SK-N-MC (cell line): Measurements from ENCODE around the gene QTRT2.

Source experiments
- DNase-seq: peaks from one replicate; pipeline ENCODE4 v3.0.0-alpha.2; 2011; ENCODE audit warnings: low read depth, low spot score
- H3K27ac ChIP-seq: fragments of 200-600 bp; sonication (generic); 2 replicates; pipeline ENCODE4 v1.5.1; 2016; ENCODE audit warnings: mixed run types
- H3K36me3 ChIP-seq: fragments of 200-600 bp; sonication (generic); 2 replicates; pipeline ENCODE4 v1.6.1; 2017; ENCODE audit warnings: antibody characterized with exemption, low read length, mixed read lengths; ENCODE audit not compliant: insufficient read depth
- H3K4me3 ChIP-seq: fragments of 200-600 bp; sonication (generic); 2 replicates; pipeline ENCODE4 v1.5.1; 2016
- H3K9ac ChIP-seq: fragments of 200-600 bp; sonication (generic); 2 replicates; pipeline ENCODE4 v1.8.0; 2017; ENCODE audit warnings: mixed run types, mixed read lengths; ENCODE audit not compliant: insufficient read length
- H3K9me3 ChIP-seq: fragments of 200-600 bp; sonication (generic); 2 replicates; pipeline ENCODE4 v1.6.1; 2017; ENCODE audit warnings: low read depth, mild to moderate bottlenecking, antibody characterized with exemption, low read length, moderate library complexity, mixed read lengths
- EZH2 ChIP-seq: fragments of 200-600 bp; sonication (generic); IDR thresholded peaks from one replicate; pipeline ENCODE4 v1.6.1; 2017; ENCODE audit warnings: antibody characterized with exemption
- FOXP2 ChIP-seq: optimal IDR thresholded peaks from 2 replicates; pipeline ENCODE3; 2011; ENCODE audit warnings: mild to moderate bottlenecking, moderate library complexity; ENCODE audit not compliant: insufficient read depth; ENCODE audit errors: extremely low read length, control extremely low read depth
- POLR2AphosphoS5 ChIP-seq: IDR thresholded peaks from 2 replicates; pipeline ENCODE4 v1.6.1; 2012; ENCODE audit warnings: mild to moderate bottlenecking, low read depth, low read length, borderline replicate concordance

Gene QTRT2

DNA sequence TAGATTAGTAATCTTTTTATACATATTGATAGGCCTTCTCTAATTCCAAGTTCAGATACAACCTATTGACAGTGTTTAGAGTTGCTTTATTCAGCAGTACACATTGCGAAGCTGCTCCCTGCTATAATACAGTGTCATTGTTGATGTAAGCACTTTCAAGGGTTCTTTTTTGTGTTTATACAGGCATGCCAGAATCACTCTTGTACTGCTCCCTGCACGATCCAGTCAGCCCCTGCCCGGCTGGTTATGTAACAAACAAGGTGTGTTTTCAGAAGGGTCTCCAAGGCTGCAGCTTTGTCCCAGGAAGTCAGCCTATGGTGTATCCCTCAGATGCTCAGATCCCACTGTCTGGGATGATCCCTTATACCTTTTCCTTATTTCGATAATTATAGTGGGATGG is 11.3 kb downstream of the QTRT2 start:
- H3K27ac ChIP-seq: no peak overlapping the region
- TF ChIP-seq EZH2 (no peak), FOXP2 (no peak), POLR2AphosphoS5 (no peak)
- DNase-seq: no peak
- peaks cover 71% of the 10 kb centered on the region for H3K36me3 ChIP-seq
- no peaks in the 10 kb centered on the region for H3K9me3 ChIP-seq
- H3K4me3 ChIP-seq: no peak overlapping the region
- H3K9ac ChIP-seq: no peak overlapping the region

DNA sequence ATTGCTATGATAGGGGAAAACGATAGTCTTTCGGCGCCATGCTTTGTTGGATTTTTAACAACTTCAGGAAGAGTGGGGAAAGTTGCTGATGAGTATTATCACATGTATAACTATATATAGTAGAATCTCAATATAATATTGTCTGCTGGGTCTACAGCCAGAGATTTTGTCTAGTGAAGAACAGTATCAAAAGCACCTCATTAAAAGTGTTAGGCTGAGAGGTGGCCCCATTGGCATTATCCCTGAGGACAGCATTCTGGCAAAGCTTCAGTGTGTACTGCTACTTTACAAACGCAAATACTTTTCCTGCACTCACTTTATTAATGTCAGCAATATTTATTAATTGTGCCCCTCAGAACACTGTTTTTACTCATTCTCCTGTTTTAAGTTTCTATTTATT is 11.8 kb downstream of the QTRT2 start:
- Histone ChIP-seq H3K36me3 (peaks cover 75% of the 10 kb centered on the region), H3K9ac (no peak overlapping the region), H3K27ac (no peak overlapping the region), H3K9me3 (no peaks in the 10 kb centered on the region), H3K4me3 (no peak overlapping the region)
- DNase-seq: no peak
- TF ChIP-seq EZH2 (no peak), FOXP2 (no peak), POLR2AphosphoS5 (no peak)

DNA sequence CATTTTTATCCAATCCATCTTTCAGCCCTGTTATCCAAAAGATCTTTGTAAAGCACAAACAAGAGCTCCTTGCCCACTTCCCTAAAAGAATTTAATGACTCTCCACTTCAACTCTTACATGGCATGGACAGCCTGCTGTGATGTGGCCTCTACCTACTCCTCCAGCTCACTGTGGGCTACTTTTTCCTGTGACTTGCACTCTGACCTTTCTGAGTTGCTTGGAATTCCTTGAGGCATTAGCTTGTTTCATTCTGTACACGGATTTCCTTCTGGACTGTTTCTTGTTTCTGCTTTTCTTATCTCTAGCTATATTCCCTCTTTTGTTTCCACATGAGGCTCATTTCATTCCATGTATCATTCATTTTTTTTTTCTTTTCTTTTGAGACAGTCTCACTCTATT is 15.2 kb downstream of the QTRT2 start:
- no peak for DNase-seq
- no peak for TF ChIP-seq POLR2AphosphoS5
- TF ChIP-seq FOXP2: no peak
- TF ChIP-seq EZH2: no peak
- no peak overlapping the region for H3K27ac ChIP-seq
- H3K9me3 ChIP-seq: no peaks in the 10 kb centered on the region
- no peak overlapping the region for H3K9ac ChIP-seq
- H3K4me3 ChIP-seq: no peak overlapping the region
- H3K36me3 ChIP-seq: peaks cover 89% of the 10 kb centered on the region

DNA sequence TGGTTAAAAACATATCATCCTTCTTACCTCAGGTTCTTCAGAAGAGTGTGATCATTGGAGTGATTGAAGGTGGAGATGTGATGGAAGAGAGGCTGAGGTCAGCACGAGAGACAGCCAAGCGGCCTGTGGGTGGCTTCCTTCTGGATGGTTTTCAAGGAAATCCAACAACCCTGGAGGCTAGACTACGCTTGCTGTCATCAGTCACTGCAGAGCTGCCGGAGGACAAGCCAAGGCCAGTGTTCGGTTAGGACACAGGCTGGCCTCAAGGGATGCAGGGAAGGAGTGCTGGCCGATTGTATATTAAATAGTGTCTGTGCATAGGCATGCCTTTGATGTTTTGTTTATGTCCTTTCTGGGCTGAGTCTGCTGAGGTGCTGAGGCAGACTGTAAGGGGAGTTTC is 20.2 kb downstream of the QTRT2 start:
- no peak for DNase-seq
- H3K36me3 ChIP-seq: peaks cover 95% of the 10 kb centered on the region
- H3K27ac ChIP-seq: no peak overlapping the region
- H3K4me3 ChIP-seq: no peak overlapping the region
- no peaks in the 10 kb centered on the region for H3K9me3 ChIP-seq
- TF ChIP-seq EZH2 (no peak), FOXP2 (no peak), POLR2AphosphoS5 (no peak)
- no peak overlapping the region for H3K9ac ChIP-seq

DNA sequence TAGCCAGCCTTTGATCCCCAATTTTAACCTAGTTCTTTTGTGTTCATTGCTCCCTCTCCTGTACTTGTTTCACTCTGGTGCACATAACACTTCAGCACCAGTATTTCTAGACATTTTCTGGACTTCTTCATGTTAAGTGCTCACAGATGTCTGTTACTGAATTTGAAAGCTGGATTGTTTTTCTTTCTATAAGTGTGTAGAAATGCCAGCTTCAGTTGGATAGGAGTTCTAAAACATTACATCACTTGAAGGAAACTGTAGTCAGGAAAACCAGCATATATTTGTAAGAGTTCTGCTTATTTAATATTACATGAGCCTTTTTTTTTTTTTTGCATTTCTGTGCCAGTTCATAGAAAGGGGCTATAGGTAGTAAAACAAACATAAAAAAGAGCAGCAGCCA is 21.6 kb downstream of the QTRT2 start:
- H3K4me3 ChIP-seq: no peak overlapping the region
- TF ChIP-seq EZH2 (no peak), POLR2AphosphoS5 (no peak), FOXP2 (no peak)
- DNase-seq: no peak
- no peak overlapping the region for H3K9ac ChIP-seq
- H3K9me3 ChIP-seq: no peaks in the 10 kb centered on the region
- H3K27ac ChIP-seq: no peak overlapping the region
- H3K36me3 ChIP-seq: peaks cover 96% of the 10 kb centered on the region

DNA sequence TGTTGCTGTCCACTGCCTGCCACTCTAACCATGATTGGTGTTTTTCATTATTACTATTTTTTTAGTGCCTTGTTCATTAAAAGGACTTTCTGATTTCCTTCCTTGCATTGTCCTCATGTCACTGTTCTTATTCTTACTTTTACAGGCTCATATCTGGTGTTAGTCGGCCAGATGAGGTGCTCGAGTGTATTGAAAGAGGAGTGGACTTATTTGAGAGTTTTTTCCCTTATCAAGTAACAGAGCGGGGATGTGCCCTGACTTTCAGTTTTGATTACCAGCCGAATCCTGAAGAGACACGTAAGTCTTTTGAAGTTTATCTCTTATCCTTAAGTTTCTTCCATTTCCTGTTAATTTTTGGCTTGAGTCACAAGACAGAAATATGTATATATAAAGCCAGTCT is 23.2 kb downstream of the QTRT2 start:
- DNase-seq: no peak
- H3K4me3 ChIP-seq: no peak overlapping the region
- no peak overlapping the region for H3K27ac ChIP-seq
- no peak for TF ChIP-seq POLR2AphosphoS5
- no peak for TF ChIP-seq FOXP2
- TF ChIP-seq EZH2: no peak
- no peak overlapping the region for H3K9ac ChIP-seq
- peaks cover 91% of the 10 kb centered on the region for H3K36me3 ChIP-seq
- H3K9me3 ChIP-seq: no peaks in the 10 kb centered on the region

DNA sequence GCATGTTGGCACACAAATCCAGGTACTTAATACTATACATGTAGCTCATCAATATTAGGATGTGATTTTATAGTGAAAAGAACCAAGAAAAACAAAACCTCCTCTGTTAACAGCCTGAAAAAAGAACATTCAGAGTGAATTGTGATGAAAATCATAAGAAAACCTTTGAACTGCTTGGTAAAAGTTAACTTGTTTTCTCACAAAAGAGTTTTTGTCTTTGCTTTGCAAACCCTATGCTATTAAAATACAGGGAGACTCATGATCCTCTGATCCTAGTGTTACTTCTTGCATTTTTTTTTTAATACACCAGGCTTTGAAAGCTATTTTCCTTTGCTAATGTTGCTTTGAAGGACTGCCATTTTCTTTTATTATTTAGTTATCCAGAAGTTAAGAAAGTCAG is 23.7 kb downstream of the QTRT2 start:
- TF ChIP-seq EZH2 (no peak), POLR2AphosphoS5 (no peak), FOXP2 (no peak)
- H3K9ac ChIP-seq: no peak overlapping the region
- no peaks in the 10 kb centered on the region for H3K9me3 ChIP-seq
- no peak for DNase-seq
- H3K4me3 ChIP-seq: no peak overlapping the region
- H3K27ac ChIP-seq: no peak overlapping the region
- H3K36me3 ChIP-seq: peaks cover 89% of the 10 kb centered on the region

DNA sequence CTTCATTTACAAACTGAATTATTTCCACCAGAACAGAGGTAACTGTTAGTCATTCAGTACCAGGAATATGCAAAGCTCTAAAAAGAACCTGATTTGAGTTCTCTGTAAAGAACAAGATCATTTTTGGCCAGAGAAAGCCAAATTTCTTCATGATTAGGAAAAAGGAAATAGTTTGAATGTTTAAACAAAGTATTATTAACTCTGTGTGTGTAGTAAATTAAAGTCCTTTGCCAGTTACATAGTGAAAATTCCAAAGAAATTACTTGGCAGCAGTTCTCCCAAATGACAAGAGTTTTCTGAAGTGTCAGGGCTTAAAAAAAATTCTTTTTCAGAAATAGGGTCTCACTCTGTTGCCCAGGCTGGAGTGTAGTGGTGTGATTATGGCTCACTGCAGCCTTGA is 24.5 kb downstream of the QTRT2 start:
- Histone ChIP-seq H3K27ac (no peak overlapping the region), H3K9ac (no peak overlapping the region), H3K9me3 (no peaks in the 10 kb centered on the region), H3K4me3 (no peak overlapping the region), H3K36me3 (peaks cover 88% of the 10 kb centered on the region)
- no peak for TF ChIP-seq EZH2
- no peak for DNase-seq

DNA sequence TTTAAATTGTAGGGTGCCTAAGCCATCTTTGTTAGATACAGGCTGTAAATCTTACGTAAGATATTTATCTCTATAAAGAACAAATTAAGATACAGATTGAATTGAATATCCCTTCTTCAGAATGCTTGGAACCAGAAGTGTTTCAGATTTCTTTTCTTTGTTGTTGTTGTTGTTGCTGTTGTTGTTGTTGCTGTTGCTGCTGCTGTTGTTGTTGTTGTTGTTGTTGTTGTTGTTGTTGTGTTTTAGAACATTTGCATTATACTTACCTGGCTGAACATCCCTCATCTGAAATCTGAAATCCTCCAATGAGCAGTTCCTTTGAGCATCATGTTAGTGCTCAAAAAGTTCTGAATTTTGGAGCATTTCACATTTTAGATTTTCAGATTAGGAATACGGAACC is 26.6 kb downstream of the QTRT2 start:
- Histone ChIP-seq H3K9me3 (no peaks in the 10 kb centered on the region), H3K4me3 (no peak overlapping the region), H3K27ac (no peak overlapping the region), H3K9ac (no peak overlapping the region), H3K36me3 (peaks cover 91% of the 10 kb centered on the region)
- TF ChIP-seq POLR2AphosphoS5: no peak
- no peak for TF ChIP-seq FOXP2
- TF ChIP-seq EZH2: no peak
- DNase-seq: no peak

DNA sequence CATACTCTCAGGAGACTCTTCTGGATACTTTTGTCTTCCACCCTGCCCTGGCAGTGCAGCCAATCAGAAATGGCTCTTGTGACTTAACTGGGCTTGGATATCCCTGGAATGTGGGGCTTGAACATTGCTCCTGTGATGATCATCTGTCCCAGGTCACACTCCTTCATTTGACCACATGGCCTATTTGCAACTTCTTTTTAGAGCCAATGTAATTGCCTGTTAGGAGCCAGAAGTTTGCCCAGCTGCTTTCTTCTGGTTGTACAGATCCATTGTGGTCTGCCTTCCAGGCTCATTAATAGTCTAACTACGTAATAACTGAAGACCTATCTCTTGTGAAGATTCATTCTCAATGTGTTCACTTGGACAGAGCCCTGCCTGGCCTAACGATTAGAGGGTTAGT is 29.8 kb downstream of the QTRT2 start:
- no peak for TF ChIP-seq EZH2
- no peak for TF ChIP-seq POLR2AphosphoS5
- TF ChIP-seq FOXP2: no peak
- Histone ChIP-seq H3K27ac (no peak overlapping the region), H3K9ac (no peak overlapping the region), H3K9me3 (no peaks in the 10 kb centered on the region), H3K36me3 (peaks cover 60% of the 10 kb centered on the region), H3K4me3 (no peak overlapping the region)
- DNase-seq: no peak
